ENCODE measurements around the gene EVC.

- TF ChIP-seq, protein P1, sequence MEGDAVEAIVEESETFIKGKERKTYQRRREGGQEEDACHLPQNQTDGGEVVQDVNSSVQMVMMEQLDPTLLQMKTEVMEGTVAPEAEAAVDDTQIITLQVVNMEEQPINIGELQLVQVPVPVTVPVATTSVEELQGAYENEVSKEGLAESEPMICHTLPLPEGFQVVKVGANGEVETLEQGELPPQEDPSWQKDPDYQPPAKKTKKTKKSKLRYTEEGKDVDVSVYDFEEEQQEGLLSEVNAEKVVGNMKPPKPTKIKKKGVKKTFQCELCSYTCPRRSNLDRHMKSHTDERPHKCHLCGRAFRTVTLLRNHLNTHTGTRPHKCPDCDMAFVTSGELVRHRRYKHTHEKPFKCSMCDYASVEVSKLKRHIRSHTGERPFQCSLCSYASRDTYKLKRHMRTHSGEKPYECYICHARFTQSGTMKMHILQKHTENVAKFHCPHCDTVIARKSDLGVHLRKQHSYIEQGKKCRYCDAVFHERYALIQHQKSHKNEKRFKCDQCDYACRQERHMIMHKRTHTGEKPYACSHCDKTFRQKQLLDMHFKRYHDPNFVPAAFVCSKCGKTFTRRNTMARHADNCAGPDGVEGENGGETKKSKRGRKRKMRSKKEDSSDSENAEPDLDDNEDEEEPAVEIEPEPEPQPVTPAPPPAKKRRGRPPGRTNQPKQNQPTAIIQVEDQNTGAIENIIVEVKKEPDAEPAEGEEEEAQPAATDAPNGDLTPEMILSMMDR (IDR thresholded peaks at IDR 0.05; ENCODE audit: poor library complexity), result no peak
- TF ChIP-seq EZH2 (IDR thresholded peaks at IDR 0.05; ENCODE audit: borderline replicate concordance) (no peak), EZH2phosphoT487 (IDR thresholded peaks at IDR 0.05; ENCODE audit: low read depth, severe bottlenecking, unreplicated experiment) (no peak)
Observed at GRCh38 chr4:5666741-5667140, 44.3 kb upstream of the EVC start.
